SK-N-MC (cell line): ENCODE measurements around the gene SEMA4D.

ENCODE experiments used
- EZH2 ChIP-seq: fragments of 200-600 bp; sonication (generic); IDR thresholded peaks from one replicate; pipeline ENCODE4 v1.6.1; 2017; ENCODE audit warnings: antibody characterized with exemption
- POLR2AphosphoS5 ChIP-seq: IDR thresholded peaks from 2 replicates; pipeline ENCODE4 v1.6.1; 2012; ENCODE audit warnings: mild to moderate bottlenecking, low read depth, low read length, borderline replicate concordance

DNA sequence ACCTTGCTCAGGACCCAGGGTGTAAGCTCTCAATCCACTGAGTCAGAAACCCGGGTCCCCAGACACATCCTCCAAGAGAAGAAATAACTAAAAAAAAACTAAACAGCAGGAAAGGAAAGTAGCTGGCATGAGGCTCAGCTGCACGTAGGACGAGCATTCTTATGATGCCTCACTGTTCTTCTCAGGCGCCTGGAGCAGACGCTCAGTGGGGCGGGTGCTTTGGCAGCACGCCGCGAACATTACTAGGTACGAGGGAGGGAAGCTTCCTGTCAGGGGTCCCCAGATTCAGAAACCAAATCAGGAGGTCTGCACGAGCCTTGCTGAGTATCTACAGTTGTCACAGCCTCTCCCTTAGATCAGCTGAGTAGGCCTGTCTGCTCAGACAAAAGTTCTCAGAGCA is 93.8 kb downstream of the SEMA4D start:
- TF ChIP-seq POLR2AphosphoS5, result no peak
- no peak for TF ChIP-seq EZH2
